ENCODE results near the gene CHST2.
A peak's percentile ranks its signal among the peaks of the same experiment; 100 is the strongest.
"Not testable (repeated sequence)": the region's sequence is repeated elsewhere in the genome, so short reads cannot be mapped to it uniquely, and the experiment has no call there.

The CHST2 gene

DNA sequence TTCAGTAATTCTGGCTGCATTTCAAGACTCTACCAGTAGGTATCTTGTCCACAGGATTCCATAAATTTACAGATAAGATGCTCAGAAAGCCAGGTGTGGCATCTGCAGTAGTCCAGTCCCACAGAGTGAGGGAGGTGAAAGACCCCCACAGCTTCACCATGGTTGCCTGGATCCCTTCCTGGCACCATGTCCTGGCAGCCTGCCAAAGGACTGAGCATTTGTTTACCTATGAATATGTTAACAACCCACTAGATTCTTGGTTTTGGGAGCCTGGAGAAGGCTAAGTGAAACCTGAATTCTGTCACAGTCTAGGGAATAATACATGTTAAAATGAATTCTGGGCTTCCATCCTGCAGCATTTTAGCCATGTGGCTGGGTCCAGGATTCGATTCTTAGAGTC is 14.9 kb downstream of the CHST2 start:
- DNase-seq (ENCODE audit: low spot score), result no peak

DNA sequence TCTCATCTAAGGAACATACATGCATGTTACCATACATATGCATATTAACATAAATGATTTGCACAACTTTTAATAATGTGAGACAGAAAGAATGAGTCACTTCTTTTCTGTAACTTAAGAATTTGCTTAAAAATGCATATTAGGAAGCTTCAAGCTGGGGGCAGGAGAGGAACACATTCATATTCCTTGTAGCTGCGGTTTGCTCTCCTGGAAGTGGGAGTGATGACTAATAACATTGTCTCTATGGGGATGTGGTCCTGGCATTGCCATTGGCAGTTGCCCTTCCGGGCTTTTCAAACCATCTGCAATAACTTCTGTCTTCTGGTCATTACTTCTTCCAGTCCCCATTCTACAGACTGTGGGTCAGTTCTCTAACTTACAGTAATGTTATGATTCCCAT is 15.6 kb downstream of the CHST2 start:
- DNase-seq (ENCODE audit: low spot score), result peak; percentile 6

DNA sequence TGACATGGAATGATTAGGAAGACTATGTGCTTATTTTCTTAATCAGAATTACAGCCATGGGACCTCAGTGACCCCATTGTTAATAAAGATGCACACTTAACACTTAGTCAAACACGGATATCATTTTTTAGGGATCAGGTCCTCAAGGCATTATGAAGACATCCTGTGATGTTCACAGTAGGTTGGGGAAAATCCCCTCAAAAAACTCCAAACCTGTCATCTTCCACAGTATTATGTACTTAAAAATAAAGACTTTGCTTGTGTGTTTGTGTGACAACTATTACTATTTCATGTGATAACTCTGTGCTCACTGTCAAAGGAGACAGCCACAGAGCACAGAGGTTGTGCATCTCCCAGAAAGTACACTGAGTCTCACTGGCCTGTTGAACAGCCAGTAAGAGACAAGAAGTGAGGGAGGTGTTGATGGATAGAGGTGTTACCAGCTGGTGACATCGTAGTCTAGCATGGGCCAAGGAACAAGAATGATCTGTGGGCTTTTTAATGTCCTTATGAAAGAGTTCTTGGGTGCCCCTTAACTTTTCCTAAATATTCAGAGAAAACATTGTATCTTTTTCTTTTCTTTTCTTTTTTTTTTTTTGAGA is 18.0 kb downstream of the CHST2 start:
- no peak for DNase-seq (ENCODE audit: low spot score)

DNA sequence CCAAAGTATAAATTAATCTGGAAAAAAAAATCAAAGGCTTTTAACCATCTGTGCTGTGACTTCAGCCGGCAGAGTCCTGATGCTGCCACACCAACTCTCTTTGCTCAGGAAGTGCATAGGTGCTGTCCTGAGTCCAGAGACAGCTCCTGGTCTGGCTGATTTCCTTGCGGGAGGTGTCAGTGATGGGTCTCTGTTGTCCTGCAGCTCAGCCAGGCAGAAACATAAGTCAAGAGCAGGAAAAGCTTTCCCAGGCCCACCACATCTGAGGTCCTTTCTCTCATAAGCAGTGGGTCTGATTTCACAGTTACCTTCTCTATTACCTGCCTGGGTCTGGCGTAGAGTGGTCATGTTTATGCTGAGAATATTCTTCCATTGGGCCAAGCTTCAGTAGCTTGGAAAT is 19.4 kb downstream of the CHST2 start:
- DNase-seq (ENCODE audit: low spot score), result no peak

DNA sequence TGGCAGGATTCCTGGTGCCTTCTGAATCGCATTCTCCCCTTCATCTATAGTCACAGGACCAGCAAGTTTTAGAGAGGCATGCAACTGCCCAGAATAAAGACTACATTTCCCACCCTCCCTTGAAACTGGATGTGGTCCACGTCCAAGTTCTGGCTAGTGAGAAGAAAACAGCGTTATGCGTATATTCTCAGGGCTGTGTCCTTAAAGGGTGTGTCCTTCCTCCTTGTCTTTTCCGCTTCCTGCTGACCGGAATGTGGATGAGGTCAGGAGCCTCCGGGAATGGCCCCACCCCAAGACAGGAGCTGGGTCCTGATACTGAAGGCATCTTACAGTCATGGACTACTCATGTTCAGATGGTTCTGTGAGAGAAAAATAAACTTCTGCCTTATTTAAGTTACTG is 20.2 kb downstream of the CHST2 start:
- DNase-seq (ENCODE audit: low spot score), result peak; percentile 37

DNA sequence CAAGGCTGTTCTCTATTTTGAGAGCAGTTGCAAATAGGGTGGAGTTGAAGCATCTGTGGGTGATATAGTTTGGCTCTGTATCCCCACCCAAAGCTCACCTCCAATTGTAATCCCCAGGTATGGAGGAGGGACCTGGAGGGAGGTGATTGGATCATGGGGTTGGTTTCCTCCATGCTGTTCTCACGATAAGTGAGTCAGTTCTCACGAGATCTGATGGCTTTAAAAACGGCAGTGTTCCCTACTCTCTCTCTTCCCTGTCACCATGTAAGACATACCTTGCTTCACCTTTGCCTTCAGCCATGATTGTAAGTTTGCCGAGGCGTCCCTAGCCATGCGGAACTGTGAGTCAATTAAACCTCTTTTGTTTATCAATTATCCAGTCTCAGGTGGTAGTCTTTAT is 21.0 kb downstream of the CHST2 start:
- no peak for DNase-seq (ENCODE audit: low spot score)

DNA sequence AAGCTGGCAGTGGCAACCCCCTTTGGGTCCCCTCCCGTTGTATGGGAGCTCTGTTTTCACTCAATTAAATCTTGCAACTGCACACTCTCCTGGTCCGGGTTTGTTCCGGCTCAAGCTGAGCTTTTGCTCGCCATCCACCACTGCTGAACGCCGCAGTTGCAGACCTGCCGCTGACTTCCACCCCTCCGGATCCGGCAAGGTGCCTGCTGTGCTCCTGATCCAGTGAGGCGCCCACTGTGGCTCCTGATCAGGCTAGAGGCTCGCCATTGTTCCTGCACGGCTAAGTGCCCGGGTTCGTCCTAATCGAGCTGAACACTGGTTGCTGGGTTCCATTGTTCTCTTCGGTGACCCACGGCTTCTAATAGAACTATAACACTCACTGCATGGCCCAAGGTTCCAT is 22.8 kb downstream of the CHST2 start:
- no peak for DNase-seq (ENCODE audit: low spot score)

DNA sequence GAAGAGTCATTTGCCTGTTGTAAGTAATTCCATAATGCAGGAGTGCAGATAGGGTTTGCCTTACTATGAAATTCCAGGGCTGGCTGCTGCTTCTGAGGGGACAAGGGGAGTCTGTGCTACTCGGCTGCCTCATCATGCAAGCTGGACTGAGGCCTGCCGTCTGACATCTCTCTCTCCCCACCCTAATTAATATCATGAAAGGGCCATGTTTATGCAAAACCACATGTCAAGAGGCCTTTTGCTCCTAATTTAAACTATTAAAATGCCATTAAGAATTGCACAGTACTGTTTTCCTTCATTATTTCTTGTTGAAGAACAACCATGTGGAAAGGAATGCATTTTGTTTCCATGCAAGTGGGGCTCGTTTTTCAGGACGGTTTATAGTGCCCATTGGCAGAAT is 26.3 kb downstream of the CHST2 start:
- no peak for DNase-seq (ENCODE audit: low spot score)

DNA sequence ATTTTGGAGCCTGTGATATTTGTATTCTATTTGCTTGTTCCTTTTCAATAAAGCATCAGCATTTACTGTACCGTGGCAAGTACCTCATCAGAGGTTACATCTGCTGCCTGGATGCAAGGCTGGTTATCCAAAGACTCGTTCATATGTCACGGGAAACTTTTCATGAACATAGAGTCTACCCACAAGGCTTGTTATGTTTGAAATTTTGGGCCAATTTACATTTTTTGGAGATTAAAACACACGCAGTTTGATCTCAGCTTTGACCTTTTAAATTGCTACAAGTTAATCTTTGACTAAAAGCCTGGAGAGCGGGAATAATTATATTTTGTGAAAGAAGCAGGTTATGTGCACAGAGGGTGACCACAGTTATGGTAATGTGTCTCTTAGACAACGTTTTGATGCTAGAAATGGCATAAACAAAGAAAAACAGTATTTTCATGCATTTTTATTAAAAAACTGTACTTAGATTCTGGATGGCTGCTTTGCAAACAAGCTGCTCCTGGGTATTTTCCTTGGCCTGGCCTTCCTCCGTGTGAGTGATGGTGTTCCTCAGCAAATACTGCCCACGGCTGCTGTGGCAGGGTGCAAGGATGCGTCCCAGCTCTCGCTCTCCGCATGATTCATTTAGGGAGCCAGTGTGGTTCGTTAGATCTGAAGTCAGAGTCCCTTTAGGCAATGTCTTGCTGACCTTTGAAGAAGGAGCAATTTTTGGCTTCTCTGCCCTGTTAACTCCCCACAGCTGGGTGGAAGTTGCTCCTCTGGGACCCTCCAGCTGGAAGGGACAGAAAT is 27.1 kb downstream of the CHST2 start:
- DNase-seq (ENCODE audit: low spot score), result no peak

DNA sequence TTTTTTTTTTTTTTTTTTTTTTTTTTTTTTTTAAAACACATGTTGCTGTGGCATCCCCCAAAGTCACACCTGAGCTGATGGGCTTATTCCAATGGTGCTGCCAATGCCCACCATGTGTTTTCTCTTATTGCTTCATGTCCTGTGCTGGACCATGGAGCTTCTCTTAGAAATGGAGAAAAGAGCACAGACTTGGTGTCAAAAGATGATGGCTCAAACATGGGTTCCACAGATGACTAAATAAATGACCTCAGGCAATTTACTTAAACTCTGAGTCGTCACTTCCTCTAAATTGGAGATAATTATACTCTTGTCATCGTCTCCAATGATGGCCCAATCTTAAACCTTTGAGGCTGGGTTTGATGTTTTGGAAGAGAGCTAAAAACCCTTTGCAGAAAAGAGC is 28.1 kb downstream of the CHST2 start:
- DNase-seq (ENCODE audit: low spot score), result no peak

DNA sequence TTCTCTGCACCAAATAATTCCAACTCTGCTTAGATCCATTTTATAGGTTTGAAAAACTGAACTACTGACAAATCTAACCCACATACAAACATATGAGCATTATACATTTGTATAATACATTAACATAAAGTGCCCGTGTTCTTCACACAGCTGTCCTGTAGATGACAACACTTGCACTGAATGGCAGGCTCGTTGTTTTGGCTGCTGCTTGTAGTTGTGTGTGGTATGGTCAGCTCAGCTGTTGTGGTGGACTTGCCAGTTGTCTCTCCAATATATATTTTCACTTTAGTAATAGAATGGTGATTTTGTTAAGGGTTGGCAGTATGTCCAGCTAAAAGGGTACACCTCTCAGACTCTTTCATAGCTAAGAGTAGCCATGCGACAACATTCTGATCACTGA is 30.5 kb downstream of the CHST2 start:
- DNase-seq (ENCODE audit: low spot score), result no peak

DNA sequence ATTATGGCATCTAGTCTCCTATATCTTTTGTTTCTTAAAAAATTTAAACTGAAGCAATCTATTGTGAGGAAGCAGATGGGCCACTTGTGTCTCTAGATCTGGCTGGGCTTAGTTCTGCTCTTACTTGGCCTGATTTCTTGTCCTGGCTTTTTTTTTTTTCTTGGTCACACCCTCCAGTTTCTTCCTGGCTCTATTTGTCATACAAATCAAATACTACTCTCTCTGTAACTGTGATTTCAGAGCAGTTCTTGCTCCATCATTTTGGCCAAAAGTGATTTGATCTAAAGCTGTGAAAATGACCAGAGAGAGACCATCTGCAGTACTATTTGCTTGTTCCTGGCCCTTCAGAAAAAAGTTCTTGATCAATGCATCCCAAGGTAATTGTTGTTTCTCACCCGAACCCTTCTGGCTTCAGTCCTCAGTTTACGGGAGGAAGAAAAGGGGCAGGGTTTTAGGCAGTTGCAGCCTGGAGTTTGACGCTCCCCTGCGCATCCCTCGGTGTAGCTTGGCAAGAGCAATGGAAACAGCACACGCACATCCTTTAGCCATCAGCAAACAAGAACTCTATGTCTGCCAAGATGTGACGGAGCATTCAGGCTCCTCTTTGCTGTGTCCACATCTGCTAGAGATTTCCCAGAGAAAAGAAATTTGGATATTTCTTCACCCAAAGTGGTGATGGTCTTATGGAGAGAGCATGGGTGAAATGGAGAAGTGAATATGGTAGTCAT is 31.6 kb downstream of the CHST2 start:
- no peak for DNase-seq (ENCODE audit: low spot score)

DNA sequence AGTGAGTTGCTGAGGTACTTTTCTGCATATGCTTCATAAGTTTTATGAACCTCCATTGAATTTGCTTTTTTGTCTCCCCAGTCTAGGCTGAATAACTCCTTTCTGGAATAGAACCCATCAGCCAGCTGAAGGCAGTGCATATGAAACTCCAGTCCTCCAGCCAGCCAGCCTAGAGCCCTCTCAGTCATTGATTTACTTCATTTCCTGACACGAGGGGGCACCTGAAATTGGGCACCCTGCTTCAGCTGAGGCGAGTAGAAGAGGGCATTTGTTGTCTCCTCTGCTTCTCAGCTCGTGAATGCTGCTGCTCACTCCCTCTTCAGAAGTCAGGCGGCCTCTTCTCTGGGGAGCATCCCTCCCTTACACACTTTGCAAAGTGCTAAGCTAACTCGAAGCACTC is 32.5 kb downstream of the CHST2 start:
- DNase-seq (ENCODE audit: low spot score), result no peak

DNA sequence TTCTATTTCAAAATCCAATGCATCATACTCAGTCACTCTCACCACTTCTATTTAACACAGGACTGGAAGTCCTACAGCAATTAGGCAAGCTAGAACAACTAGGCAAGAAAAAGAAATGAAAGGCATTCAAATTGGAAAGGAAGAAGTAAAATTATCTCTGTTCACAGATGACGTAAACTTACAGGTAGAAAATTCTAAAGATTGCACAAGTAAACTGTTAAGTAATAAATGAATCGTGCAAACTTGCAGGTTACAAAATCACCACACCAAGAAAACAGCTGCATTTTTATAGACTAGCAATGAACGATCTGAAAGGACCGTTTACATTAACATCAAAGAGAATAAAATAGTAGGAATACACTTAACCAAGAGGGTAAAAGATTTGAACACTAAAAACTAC is 36.2 kb downstream of the CHST2 start:
- DNase-seq (ENCODE audit: low spot score), result no peak

DNA sequence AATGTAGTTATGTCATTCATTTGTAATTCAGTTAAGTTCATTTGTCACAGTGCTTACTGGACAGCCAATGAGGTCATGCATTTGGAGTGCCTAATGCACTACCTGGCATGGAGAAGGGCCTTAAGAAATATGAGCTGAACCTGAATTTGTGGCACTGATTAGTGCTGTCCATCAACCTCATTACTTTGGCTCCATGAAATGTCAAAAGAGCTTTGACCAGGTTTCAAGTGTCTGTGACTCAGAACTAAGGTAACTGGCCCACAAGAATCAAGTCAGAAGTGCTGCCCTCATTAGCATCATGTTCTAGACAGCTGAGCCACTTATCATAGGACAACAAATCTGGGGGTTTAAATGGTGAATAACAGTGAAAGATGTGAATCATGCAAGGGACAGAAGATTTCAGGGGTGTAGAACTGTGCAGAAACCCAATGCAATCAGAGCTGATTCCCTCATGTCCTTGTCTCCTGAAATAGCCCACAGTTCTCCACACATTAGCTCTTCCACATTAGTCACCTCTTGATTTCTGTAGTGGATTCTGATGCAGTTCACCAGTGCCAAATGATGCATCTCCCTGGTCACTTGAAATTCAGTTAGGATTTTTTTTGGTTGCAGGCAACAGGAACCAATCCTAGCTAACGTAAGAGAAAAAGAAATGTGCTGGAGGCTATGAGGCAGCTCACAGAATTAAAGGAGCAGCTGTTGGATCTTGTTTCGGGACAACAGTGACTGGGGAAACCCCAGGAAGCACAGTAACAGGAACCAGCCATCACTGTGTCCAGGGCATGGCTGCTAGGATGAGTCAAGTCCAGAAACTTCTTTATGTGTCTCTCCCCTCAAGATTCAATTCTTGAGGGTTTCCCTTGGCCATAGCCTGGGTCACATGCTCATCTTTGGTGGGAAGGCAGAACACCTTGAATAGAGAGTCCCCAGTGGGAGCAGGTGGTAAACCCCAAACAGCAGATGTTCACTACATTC is 38.7 kb downstream of the CHST2 start:
- no peak for DNase-seq (ENCODE audit: low spot score)

DNA sequence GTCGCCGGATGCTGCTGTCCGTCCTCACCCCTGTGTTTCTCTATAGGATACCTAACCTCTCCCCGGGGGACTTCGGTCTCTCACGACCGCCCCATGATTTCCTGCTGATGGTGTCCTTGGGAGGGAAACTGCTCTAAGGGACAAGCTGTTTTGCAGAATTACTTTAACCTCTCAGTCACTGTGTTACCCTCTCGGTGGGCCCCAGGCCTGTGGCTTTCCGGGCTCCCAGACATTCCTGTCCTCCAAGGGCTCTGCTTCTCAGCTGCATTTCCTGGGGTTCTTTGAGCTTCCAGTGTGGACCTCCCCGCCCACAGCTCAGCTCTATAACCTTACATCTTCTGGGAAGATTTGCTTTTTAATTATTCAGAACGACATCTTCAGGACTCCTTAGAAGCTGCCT is 40.9 kb downstream of the CHST2 start:
- no peak for DNase-seq (ENCODE audit: low spot score)

DNA sequence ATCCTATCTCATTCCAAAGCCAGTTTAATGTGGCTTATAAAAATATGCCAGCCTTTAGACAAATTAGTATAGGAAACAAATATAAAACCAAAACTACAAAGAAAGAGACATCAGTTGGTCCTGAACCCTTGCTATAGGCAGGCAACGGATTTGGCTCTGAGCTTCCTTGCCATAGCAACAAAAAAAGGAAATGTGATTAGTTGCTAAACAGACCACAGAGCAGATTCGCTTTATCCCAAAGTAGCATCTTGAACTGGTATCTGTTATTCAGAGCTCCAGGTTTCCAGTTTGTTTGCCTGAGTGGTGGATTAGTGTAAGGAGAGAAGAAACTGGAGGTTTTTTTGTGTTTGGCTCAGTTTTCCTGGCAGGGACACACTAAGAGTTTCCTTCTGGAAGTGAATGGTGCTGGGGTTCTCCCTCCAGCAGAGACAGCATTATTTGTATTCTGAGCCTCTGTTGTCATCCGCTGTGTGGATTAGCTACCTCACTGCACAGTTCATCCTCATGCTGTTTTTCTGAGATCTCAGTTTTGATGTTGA is 44.1 kb downstream of the CHST2 start:
- no peak for DNase-seq (ENCODE audit: low spot score)

DNA sequence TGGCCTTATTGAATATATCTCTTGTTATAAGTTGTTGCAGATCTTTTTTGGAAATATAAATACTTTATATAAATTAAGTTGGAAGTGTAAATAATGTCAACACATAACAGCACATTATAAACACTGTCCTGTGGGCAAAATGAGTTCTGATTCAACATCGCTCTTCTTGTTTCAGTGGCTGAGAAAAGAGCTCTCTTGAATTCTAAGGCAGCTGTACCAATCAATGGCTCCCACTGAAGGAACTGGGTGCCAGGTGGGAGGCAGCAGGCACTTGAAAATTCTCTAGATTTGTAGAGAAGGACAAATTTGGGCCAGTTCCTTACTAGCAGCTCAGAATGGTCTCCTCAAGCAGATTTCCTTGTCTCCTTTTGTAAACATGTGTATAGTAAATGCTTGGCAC is 45.6 kb downstream of the CHST2 start:
- no peak for DNase-seq (ENCODE audit: low spot score)

DNA sequence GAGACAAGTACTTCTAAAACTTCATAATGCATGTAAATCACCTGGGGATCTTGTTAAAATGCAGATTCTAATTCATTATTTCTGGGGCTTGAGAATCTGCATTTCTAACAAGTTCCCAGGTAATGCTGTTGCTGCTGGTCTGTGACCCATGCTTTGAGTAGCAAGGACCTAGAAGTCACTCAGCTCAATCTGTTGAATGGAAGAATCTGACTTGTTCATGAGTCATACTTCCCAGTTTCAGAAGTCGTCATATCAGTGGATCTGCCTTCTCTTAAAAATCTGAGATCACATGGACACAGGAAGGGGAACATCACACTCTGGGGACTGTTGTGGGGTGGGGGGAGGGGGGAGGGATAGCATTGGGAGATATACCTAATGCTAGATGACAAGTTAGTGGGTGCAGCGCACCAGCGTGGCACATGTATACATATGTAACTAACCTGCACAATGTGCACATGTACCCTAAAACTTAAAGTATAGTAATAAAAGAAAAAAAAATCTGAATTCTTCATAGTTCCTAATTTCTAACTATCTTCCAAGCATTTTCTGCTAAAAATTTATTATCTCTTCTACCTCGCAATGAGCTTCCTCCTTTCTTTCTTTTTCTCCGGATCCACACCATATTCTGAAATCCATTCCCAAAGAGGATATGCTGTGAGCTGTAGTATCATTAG is 46.2 kb downstream of the CHST2 start:
- DNase-seq (ENCODE audit: low spot score), result not testable (repeated sequence)

DNA sequence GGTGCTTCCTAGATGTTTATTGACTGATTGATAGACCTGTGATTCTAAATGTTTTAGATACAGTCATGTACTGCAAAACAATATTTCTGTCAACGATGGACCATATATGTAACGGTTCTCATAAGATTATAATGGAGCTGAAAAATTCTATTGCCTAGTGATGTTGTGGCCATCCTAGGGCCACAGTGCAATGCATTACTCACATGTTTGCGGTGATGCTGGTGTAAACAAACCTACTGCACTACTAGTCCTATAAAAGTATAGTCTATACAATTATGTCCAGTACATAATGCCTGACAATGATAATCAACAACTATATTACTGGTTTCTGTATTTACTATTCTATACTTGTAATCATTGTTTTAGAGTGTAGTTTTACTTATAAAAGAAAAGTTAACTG is 46.8 kb downstream of the CHST2 start:
- DNase-seq (ENCODE audit: low spot score), result no peak

Measured in LoVo (cell line).